GM21515 (cell line): Measurements from ENCODE around the gene FRMPD4.

Experiments
- ATAC-seq: cut with Tn5 transposase; IDR thresholded peaks from one replicate; pipeline ENCODE4 v1.9.1; 2021; ENCODE audit not compliant: unreplicated experiment

The FRMPD4 gene

DNA sequence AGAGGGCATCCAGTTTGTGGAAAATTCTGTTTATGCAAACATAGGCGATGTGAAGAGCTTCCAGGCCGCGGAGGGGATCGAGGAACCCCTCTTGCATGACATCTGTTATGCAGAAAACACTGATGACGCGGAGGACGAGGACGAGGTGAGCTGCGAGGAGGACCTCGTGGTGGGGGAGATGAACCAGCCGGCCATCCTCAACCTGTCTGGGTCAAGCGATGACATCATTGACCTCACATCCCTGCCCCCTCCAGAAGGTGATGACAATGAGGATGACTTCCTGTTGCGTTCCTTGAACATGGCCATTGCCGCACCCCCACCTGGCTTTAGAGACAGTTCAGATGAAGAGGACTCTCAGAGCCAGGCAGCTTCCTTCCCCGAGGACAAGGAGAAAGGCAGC lies 578.3 kb downstream of the FRMPD4 start:
- no peak for ATAC-seq

DNA sequence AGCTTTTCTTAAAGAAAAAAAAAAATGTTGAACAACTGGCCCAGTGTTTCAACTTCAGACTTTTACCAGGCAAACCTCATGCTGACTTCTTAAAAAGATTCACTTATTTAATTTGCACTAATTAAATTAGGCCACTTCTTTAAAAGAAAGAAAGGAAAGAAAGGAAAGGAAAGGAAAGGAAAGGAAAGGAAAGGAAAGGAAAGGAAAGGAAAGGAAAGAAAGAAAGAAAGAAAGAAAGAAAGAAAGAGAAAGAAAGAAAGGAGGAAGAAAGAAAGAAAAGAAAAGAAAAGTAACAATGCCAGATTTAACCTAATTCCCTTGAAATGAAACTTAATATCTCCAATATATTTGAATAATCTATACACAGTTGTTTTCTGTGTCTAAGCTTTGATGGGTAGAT lies 581.6 kb downstream of the FRMPD4 start:
- no peak for ATAC-seq

DNA sequence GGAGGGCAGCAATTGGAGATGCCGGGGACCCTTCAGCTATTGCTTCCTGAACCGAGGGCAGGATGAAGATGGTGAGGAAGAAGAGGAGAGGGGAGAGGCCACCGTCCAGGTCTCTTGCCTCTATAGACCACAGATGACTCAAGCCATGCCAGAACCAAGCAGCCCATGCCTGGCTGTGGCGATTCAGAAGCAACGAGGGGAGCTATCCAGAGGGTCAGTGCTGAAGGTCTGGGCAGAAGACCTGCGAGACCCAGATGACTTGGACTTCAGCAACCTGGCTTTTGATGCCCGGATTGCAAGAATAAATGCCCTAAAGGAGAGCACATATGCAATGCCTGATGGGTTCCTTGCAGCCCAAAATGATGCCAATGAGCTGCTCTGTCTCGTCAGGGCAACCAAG lies 582.8 kb downstream of the FRMPD4 start:
- no peak for ATAC-seq

DNA sequence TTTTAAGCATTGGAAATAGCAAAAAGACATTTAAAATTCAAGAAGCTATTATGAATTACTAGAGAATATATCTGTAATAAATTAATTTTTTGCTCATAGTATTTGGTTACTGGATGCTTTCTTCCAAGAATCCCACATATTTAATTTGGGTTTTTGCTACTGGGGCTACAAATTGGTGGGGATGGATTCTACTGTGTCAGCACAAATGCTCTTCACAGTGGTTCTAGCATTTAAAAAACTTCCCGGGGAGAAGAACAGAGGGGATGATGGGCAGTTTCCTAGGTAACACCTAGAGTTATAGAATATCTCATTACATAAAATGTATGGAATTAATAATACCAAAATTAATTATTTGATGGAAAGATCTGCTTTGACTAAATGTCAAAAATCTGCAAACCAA lies 584.0 kb downstream of the FRMPD4 start:
- ATAC-seq = no peak

DNA sequence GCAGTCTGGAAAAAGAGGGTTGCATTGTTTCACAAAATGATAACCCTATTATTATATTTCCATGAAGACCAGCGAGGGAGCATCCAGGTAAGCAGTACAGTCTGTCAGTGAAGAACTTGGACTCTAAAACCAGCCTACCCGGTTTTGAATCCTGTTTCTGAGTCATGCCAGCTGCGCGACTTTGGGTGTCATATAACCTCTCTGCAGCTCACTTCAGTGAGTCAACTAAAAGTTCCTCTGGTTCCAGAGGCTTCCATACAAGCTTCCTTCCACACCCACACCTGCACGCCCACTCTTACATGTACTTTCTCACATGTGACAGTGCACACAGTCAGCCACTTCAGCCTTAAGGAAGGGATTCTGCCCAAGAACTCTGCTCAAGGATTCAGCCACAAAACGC lies 603.1 kb downstream of the FRMPD4 start:
- no peak for ATAC-seq

DNA sequence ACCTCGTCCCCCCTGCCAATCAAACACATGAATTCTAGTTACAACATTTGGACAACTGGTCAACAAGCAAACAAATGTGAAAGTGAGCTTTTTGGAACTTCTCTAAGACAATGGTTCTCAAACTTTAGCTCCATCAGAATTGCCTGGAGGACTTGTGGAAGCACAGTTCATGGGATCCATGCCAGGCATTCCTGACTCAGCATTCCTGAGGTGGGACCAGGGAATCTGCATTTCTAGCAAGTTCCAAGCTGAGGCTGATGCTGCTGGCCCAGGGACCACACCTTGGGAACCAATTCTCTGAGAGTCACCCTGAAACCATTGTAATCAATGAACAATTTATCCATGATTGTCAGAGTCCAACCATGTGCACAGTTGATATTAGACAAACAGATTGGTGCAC lies 609.2 kb downstream of the FRMPD4 start:
- no peak for ATAC-seq

DNA sequence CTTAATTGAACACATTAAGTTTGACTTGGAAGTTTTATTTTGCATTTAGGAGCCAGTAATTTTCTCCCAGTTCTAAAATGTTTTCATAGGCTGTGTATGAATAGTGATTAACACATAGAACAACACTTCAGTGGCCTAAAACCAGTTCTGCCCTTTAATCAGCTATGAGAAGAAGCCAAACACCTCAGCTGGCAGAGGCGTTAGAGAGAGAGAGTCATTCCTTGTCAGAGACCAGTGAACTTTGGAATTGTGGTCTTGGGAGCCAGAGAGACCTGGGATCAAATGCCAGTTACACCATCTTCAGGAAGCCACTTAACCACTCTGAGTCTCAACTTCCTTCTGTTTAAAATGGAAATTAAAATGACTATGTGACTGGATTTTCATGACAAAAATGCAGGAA lies 613.6 kb downstream of the FRMPD4 start:
- ATAC-seq = no peak

DNA sequence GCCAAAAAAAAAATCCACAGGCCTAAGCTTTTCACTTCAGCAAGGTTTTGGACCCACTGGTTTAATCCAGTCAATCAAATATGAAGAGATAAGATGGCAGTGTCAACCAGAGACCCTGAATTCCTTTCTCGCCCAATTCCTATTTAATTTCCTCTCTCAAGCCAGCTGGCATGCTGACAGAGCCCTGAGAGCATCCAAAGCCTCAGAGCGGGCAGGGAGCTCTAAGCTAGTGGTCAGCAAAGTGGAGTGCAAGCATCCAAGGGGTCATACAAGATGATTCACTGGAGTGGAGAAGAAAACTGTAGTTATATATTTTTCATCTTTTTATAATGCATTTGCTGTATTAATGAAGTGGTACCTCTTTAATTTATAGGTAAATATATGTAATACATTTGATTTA lies 615.1 kb downstream of the FRMPD4 start:
- ATAC-seq = no peak

DNA sequence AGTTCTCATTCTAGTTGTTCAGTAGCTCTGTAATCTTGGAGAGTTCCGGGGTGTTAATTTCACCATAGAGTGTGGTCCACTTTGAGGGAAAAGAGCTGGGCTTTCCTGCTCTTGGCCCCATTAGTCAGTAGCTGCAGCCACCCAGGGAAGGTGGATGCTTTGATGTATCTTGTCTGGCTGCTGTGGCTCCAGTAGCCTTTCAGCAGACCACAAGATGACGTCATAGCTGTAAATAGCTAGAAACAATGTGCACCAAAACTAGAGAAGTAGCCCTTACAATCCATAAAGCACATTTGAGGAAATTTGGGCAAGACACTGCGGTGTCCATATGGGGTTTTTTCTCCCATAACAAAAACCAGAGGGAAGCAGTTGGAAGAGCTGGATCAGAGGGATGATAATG lies 620.0 kb downstream of the FRMPD4 start:
- ATAC-seq = no peak

DNA sequence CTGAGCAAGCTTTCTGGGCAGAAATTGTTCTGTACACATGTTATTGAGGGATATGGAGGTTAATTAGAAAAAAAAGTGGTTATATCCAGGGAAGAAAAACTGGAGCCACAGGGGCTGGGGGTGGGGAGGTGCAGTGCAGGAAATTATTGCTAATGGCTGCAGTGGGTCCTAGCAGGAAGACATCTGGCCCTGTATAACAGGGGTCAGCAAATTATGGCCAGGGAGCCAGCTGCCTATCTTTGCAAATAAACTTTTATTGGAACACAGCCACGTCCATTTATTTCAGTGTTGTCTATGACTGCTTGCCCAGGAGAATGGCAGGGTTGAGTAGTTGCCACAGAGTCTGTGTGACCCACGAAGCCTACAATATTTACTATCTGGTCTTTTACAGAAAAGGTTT lies 629.6 kb downstream of the FRMPD4 start:
- no peak for ATAC-seq

DNA sequence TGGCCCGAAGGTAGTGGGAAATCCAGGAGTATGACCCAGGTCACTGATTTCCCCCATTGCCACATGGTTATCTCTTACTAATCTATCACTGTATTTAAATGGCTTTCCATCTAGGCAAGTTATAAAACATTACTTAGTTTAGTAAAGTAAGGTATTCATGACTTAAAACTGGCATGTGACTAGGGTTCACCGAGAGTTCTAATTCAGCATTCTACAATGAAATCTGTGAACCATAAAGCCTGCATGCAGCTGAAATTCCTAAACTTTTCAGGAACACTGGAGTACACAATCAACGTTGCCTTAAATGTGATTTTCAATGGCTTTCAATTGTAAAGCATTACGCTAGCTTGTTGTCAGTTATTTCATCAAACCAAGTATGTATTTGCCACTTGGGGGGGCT lies 630.2 kb downstream of the FRMPD4 start:
- ATAC-seq = no peak

DNA sequence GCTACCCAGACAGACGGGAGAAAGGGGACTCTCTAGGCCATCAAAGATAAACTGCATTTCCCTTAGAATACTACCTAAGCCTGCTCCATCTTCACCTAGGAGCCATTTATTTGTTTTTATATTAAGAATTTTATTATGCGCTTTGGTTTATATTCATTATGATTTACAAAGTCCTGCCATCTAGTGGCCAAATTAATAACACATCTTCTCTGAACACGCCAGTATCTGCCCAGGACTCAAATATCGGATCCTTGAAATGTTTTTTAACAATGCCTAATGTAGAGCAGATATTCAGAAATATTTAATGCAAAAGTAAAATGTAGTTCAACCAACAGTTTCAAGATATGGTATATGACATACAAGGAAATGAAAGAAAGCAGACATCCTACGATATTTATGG lies 632.2 kb downstream of the FRMPD4 start:
- no peak for ATAC-seq

DNA sequence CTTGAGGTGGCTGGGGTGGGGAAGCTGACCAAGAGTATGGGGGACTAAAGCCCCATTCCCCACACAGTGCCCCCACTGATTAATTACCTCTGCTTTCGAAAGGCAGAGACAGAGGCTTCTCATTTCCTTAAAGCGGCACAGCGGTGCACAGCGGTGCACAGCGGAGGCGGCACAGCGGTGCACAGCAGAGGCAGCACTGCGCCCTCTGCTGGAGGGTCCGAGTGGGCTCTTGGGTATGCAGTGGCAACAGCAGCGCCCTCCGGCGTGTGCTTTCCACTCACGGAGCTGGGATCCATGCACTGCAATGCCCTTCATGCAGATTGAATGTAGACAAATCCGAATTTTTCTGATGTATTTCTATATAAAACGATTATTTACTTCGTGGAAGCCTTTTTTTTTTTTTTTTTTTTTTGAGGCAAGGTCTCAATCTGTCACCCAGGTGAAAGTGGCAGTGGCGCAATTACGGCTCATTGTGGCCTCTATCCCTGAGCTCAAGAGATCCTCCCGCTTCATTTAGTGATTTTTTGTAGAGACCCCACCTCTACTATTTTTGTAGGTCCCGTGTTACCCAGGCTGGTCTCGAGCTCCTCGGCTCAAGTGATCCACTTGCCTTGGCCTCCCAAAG lies 633.3 kb downstream of the FRMPD4 start:
- ATAC-seq = peak; percentile 99
